Upper lobe of right lung (tissue), 1 donor: ENCODE measurements around the gene KCNQ5. TPM values are rescaled to one million over a fixed set of nuclear protein-coding genes. Genes with fewer than 3 reads are reported as not detected.

Source experiments
- ATAC-seq: fragments of 200-7000 bp; cut with Tn5 transposase; one replicate; pipeline ENCODE4 v1.9.1; 2020; ENCODE audit warnings: mild to moderate bottlenecking, moderate library complexity
- DNase-seq: peaks from one replicate; pipeline ENCODE4 v3.0.0-alpha.2; 2020
- H3K27ac ChIP-seq: fragments of 200-600 bp; one replicate; pipeline ENCODE4 v1.8.0; 2022
- H3K27me3 ChIP-seq: fragments of 200-600 bp; one replicate; pipeline ENCODE4 v1.8.0; 2022; ENCODE audit warnings: mild to moderate bottlenecking
- H3K36me3 ChIP-seq: fragments of 200-600 bp; one replicate; pipeline ENCODE4 v1.8.0; 2022
- H3K4me1 ChIP-seq: fragments of 200-600 bp; one replicate; pipeline ENCODE4 v1.8.0; 2022
- H3K4me3 ChIP-seq: fragments of 200-600 bp; one replicate; pipeline ENCODE4 v1.8.0; 2022; ENCODE audit warnings: mild to moderate bottlenecking
- H3K9me3 ChIP-seq: fragments of 200-600 bp; one replicate; pipeline ENCODE4 v1.8.0; 2022
- intact Hi-C: fragments of 100-400 bp; cut with DNase I; formaldehyde crosslinking; loops from one replicate; pipeline ENCODE4 v1.11.0; 2022
- total RNA-seq: library from RNA; stranded (reverse); fragmentation: NEBNext Ultra II Directional; extraction: Animal tissue kit (Norgen Biotek cat#: 25700); gene quantifications from one replicate; pipeline ENCODE4 v1.2.1, GENCODE V29; 2021
- TF ChIP-seq, protein P1 (sequence below): fragments of 200-600 bp; IDR thresholded peaks from one replicate; pipeline ENCODE4 v1.8.0; 2022; ENCODE audit warnings: antibody characterized with exemption
- donor health status: DM: no; HTN: yes; CAD: no; lungs with severe emphysema.

Gene KCNQ5
- total RNA-seq, 1 donor from 2014 or later, result 1.3 TPM

DNA sequence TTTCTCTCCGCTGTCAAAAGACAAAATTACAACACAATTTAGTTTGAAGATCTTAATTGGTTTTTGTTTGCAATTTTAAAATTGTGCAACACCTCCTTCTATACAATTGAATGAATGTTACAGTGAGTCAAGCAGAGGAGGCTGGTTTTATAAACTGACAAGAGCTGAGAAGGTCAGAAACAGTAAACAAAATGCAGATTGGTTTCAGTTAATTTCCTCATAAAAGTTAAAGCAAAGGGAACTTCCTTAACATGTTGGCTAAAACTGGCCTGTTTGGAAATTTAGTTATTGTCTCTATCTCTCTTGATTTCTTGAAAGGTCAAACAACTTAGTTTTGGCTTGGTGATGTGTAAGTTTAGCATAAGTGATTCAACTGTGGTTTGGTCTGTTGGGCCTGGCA is 581.2 kb downstream of the KCNQ5 start:
- no peak for DNase-seq
- TF ChIP-seq, protein P1, sequence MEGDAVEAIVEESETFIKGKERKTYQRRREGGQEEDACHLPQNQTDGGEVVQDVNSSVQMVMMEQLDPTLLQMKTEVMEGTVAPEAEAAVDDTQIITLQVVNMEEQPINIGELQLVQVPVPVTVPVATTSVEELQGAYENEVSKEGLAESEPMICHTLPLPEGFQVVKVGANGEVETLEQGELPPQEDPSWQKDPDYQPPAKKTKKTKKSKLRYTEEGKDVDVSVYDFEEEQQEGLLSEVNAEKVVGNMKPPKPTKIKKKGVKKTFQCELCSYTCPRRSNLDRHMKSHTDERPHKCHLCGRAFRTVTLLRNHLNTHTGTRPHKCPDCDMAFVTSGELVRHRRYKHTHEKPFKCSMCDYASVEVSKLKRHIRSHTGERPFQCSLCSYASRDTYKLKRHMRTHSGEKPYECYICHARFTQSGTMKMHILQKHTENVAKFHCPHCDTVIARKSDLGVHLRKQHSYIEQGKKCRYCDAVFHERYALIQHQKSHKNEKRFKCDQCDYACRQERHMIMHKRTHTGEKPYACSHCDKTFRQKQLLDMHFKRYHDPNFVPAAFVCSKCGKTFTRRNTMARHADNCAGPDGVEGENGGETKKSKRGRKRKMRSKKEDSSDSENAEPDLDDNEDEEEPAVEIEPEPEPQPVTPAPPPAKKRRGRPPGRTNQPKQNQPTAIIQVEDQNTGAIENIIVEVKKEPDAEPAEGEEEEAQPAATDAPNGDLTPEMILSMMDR, result no peak
- no peaks in the 10 kb centered on the region for H3K9me3 ChIP-seq
- no peaks in the 10 kb centered on the region for H3K27me3 ChIP-seq
- no peak overlapping the region for H3K27ac ChIP-seq
- no peaks in the 10 kb centered on the region for H3K4me1 ChIP-seq
- no peak overlapping the region for H3K4me3 ChIP-seq
- no peaks in the 10 kb centered on the region for H3K36me3 ChIP-seq
- intact Hi-C loops, result no loop called here
- no peak for ATAC-seq

DNA sequence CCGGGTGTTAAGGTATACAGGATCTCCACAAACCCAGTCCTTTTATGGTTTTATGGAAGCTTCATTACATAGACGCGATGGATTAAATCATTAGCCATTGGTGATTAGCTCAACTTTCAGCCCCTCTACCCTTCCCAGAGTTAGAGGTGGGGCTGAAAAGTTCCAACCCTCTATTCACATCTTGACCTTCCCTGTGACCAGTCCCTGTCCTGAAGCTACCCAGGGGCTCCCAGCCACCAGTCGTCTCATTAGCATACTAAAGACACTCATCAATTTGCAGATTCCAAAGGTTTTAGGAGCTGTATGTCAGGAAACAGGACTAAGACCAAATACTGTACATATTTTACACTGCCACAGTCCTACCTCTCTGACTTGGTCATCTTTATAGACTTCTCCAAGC is 582.4 kb downstream of the KCNQ5 start:
- TF ChIP-seq, protein P1, result no peak
- H3K27me3 ChIP-seq, result no peaks in the 10 kb centered on the region
- no peaks in the 10 kb centered on the region for H3K9me3 ChIP-seq
- intact Hi-C loops, result no loop called here
- no peak overlapping the region for H3K4me3 ChIP-seq
- H3K27ac ChIP-seq, result no peak overlapping the region
- H3K4me1 ChIP-seq, result no peaks in the 10 kb centered on the region
- DNase-seq, result no peak
- no peak for ATAC-seq
- no peaks in the 10 kb centered on the region for H3K36me3 ChIP-seq

DNA sequence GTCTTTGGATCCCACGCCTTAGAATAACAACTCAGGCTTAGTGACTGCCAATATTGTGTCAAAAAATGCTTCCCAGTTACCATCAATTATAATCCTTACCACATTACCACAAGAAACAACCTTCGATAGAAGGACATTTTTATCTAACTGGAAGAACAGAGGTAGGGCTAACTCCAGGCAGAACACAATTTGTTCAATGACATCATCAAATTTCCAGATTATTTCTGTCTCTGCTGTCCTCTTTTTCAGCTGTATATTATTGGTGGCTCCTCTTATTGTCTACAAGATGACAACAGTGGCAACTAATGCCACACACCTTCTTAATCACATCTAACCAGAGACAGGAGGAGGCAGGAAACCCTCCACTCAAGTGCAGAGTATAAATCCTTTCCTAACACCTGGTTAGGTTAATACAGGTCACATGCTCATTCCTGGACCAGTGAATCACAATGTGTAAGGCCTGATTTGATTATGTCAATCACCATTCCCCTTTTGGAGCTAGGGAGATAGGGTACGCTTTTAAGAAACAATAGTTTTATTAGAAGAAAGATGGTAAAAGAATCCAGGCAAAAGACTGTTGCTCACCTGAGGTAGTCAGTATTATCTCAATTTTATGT is 585.5 kb downstream of the KCNQ5 start:
- TF ChIP-seq, protein P1, result no peak
- no peak for DNase-seq

DNA sequence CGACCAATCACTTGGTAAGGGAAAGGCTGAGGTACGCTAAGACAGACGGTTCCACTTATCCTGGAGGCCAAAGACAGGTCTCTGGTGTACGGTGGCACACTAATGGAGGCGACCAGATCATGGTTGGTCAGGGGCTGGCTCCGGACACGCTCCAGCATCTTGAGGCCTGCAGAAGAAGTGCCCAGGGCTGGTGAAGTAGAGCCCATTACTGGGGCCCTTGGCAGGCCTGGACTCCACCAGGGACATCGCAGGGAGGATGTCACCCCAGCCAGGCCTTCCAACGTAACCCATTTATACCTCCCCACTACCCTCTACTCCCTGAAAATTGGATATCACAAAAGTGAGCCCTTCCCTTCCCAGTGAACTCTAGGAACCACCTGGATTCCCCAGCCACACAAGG is 587.3 kb downstream of the KCNQ5 start:
- DNase-seq (no peak), ATAC-seq (no peak)
- Histone ChIP-seq H3K36me3 (no peaks in the 10 kb centered on the region), H3K27ac (no peak overlapping the region), H3K4me3 (no peak overlapping the region), H3K27me3 (no peaks in the 10 kb centered on the region), H3K4me1 (no peaks in the 10 kb centered on the region), H3K9me3 (no peaks in the 10 kb centered on the region)
- intact Hi-C loops, result no loop called here
- TF ChIP-seq, protein P1, result no peak

More for the DNA sequence above, 585.5 kb downstream of the KCNQ5 start:
- Histone ChIP-seq H3K9me3 (no peaks in the 10 kb centered on the region), H3K4me3 (no peak overlapping the region), H3K4me1 (no peaks in the 10 kb centered on the region), H3K27ac (no peak overlapping the region), H3K36me3 (no peaks in the 10 kb centered on the region), H3K27me3 (no peaks in the 10 kb centered on the region)
- intact Hi-C loops, result no loop called here
- ATAC-seq, result no peak

DNA sequence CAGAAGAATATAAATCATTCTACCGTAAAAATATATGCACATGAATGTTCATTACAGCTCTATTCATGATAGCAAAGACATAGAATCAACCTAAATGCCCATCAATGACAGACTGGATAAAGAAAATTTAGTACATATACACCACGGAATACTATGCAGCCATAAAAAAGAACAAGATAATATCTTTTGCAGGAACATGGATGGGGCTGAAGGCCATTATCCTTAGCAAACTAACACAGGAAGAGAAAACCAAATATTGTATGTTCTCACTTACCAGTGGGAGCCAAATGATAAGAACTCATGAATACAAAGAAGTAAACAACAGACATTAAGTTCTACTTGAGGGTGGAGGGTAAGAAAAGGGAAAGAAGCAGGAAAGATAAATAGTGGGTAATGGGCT is 595.0 kb downstream of the KCNQ5 start:
- Histone ChIP-seq H3K4me3 (no peak overlapping the region), H3K27me3 (no peaks in the 10 kb centered on the region), H3K4me1 (no peaks in the 10 kb centered on the region), H3K27ac (no peak overlapping the region), H3K9me3 (no peaks in the 10 kb centered on the region), H3K36me3 (no peaks in the 10 kb centered on the region)
- DNase-seq (no peak), ATAC-seq (no peak)
- intact Hi-C loops, result no loop called here
- TF ChIP-seq, protein P1, result no peak

DNA sequence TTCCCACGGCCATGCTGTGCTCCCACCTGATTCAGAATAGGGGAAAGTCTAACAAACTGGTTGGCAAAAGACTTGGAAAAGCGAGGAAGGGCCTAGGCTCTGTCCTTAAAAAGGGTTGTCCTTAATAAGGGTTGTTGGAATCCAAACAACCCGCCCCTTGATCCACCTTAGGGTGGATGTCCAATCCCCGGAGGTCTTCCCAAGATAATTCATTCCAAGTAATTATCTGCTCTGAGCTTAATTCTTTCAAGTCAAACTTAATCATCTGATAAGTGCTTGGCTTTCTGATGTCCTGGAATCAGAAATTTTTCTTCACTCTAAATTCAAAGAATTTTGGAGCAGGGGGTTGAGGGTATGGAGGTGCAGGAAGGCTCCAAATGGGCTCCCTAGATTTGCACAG is 603.5 kb downstream of the KCNQ5 start, which contains the start of gene KHDC1L:
Gene KHDC1L, minus strand, starts transcription at position 101 of the 400 bp plus-strand sequence. Its CDS starts 88 bp downstream, at position 13.
- intact Hi-C loops, result no loop called here
- H3K4me3 ChIP-seq, result no peak within 1 kb of the TSS
- ATAC-seq (no peak), DNase-seq (no peak)
- no peaks in the 10 kb centered on the region for H3K4me1 ChIP-seq
- H3K27ac ChIP-seq, result no peak within 1 kb of the TSS
- no peaks in the 10 kb centered on the region for H3K27me3 ChIP-seq
- H3K9me3 ChIP-seq, result no peaks in the 10 kb centered on the region
- H3K36me3 ChIP-seq, result no peaks in the 10 kb centered on the region
- TF ChIP-seq, protein P1, result no peak
